K562 (cell line): Measurements from ENCODE around the gene STK33. TPM values are rescaled to one million over a fixed set of nuclear protein-coding genes. Genes with fewer than 3 reads are reported as not detected.

Experiments used
- ATAC-seq: fragments of 200-7000 bp; cut with Tn5 transposase; 3 replicates; pipeline ENCODE4 v1.9.1; 2020; ENCODE audit warnings: moderate library complexity
- BruUV-seq: library from RNA; stranded (reverse); fragments of 400-500 nt; replicated peaks from 2 replicates; lab custom pipeline; 2021; lab: Mats Ljungman, UMichigan
- CTCF ChIA-PET: fragments of 300-600 bp; formaldehyde crosslinking; extraction: SDS; loops from one replicate; lab custom pipeline; 2021; ENCODE audit warnings: low intra/inter-chr PET ratio; lab: Yijun Ruan, JAX
- POLR2A ChIA-PET: fragments of 300-600, 350-650 bp; sonication (Branson Sonifier 250); formaldehyde crosslinking; extraction: SDS; loops from one replicate; lab custom pipeline; 2021; ENCODE audit warnings: antibody characterized with exemption, inconsistent platforms; lab: Yijun Ruan, JAX
- DNase-seq, 4 experiments: peaks; one replicate each; pipeline versions ENCODE4 v3.0.0 to v3.0.0-alpha.2; 2011 to 2018; ENCODE audit warnings: low spot score in 3 of 4, mixed read lengths in 3 of 4; ENCODE audit errors: extremely low read depth in 1 of 4
- FAIRE-seq: peaks from 2 replicates; lab custom pipeline; 2011; peaks lifted over from hg19 to GRCh38; lab: Jason Lieb, UNC
- H2AFZ ChIP-seq: 2 replicates; pipeline ENCODE4 v1.6.0; 2011; ENCODE audit warnings: low read depth, low read length, control low read depth, inconsistent platforms
- H3K27ac ChIP-seq: fragments of 200-600 bp; 3 replicates; pipeline ENCODE4 v1.8.0; 2011; ENCODE audit warnings: low read depth, mild to moderate bottlenecking, control low read depth, inconsistent platforms, low read length, moderate library complexity, mixed read lengths; ENCODE audit errors: extremely low read depth
- H3K27me3 ChIP-seq, 2 experiments: fragments of 300-600 bp in 1 of 2; 2 replicates in 1 of 2; 3 replicates in 1 of 2; pipeline versions ENCODE4 v1.6.0 to v1.8.0; 2011; ENCODE audit warnings: inconsistent platforms in 2 of 2, low read length in 2 of 2, mild to moderate bottlenecking in 1 of 2, mixed read lengths in 1 of 2, moderate library complexity in 1 of 2; ENCODE audit not compliant: control insufficient read depth in 2 of 2, insufficient read depth in 2 of 2
- H3K36me3 ChIP-seq: fragments of 300-600 bp; 3 replicates; pipeline ENCODE4 v1.8.0; 2011; ENCODE audit warnings: mild to moderate bottlenecking, low read length, inconsistent platforms; ENCODE audit not compliant: control insufficient read depth, insufficient read depth
- H3K4me1 ChIP-seq, 2 experiments: fragments of 200-600 bp in 1 of 2; replicated peaks in 1 of 2; 2 replicates in 1 of 2; 3 replicates in 1 of 2; pipeline versions ENCODE4 v1.5.1 to v1.8.0; 2011; ENCODE audit warnings: inconsistent platforms in 2 of 2, low read length in 2 of 2, mild to moderate bottlenecking in 1 of 2, mixed read lengths in 1 of 2, moderate library complexity in 1 of 2; ENCODE audit not compliant: control insufficient read depth in 2 of 2, insufficient read depth in 2 of 2
- H3K4me2 ChIP-seq: 2 replicates; pipeline ENCODE4 v1.6.1; 2011; ENCODE audit warnings: low read length, control low read depth, inconsistent platforms, mixed read lengths; ENCODE audit not compliant: insufficient read depth
- H3K4me3 ChIP-seq: fragments of 200-600 bp; sonication (generic), shearing (Covaris generic); 2 replicates; pipeline ENCODE4 v1.5.1; 2016; ENCODE audit warnings: control low read depth, inconsistent platforms
- H3K79me2 ChIP-seq: fragments of 200-600 bp; 3 replicates; pipeline ENCODE4 v1.8.0; 2011; ENCODE audit warnings: low read length, inconsistent platforms; ENCODE audit not compliant: control insufficient read depth, insufficient read depth
- H3K9ac ChIP-seq, 2 experiments: 2 replicates each; pipeline versions ENCODE4 v1.6.0 to v1.6.1; 2011; ENCODE audit warnings: low read depth in 2 of 2, low read length in 2 of 2, control low read depth in 1 of 2, inconsistent platforms in 1 of 2, mild to moderate bottlenecking in 1 of 2, mixed read lengths in 1 of 2; ENCODE audit not compliant: insufficient read depth in 1 of 2
- H3K9me1 ChIP-seq: one replicate; pipeline ENCODE4 v1.6.0; 2011; ENCODE audit warnings: inconsistent platforms, mild to moderate bottlenecking, low read length, moderate library complexity; ENCODE audit not compliant: control insufficient read depth, insufficient read depth
- H3K9me3 ChIP-seq: replicated peaks from 2 replicates; pipeline ENCODE4 v1.5.1; 2011; ENCODE audit warnings: low read depth, low read length, inconsistent platforms; ENCODE audit not compliant: control insufficient read depth, insufficient read depth
- H4K20me1 ChIP-seq: replicated peaks from 2 replicates; pipeline ENCODE4 v1.6.1; 2011; ENCODE audit warnings: low read length, inconsistent platforms, mixed read lengths; ENCODE audit not compliant: control insufficient read depth, insufficient read depth
- CEBPG ChIP-seq, 3 experiments: fragments of 200-800 bp in 1 of 3; sonication (Bioruptor generic) in 1 of 3; sonication (generic) in 1 of 3; formaldehyde crosslinking in 1 of 3; IDR thresholded peaks in 2 of 3; conservative IDR thresholded peaks in 1 of 3; 2 replicates each; pipeline versions ENCODE4 v1.6.1 to v1.8.0; 2016 to 2022; ENCODE audit warnings: missing compliant biosample characterization in 2 of 3, missing genetic modification characterization in 2 of 3, mild to moderate bottlenecking in 1 of 3, missing genetic modification reagents in 1 of 3
- MEIS2 ChIP-seq: fragments of 450-650 bp; IDR thresholded peaks from 2 replicates; pipeline ENCODE4 v1.6.1; 2014; ENCODE audit warnings: mild to moderate bottlenecking; ENCODE audit not compliant: partially characterized antibody
- NR2C2 ChIP-seq, 2 experiments: fragments of 200-800 bp in 1 of 2; sonication (Bioruptor generic) in 1 of 2; sonication (generic) in 1 of 2; formaldehyde crosslinking in 1 of 2; IDR thresholded peaks; 2 replicates each; pipeline versions ENCODE4 v1.6.1 to v1.8.0; 2016 to 2022; ENCODE audit warnings: mild to moderate bottlenecking in 1 of 2, missing compliant biosample characterization in 1 of 2, missing genetic modification characterization in 1 of 2, missing genetic modification reagents in 1 of 2
- PTBP1 ChIP-seq: fragments of 200-400 bp; formaldehyde crosslinking; IDR thresholded peaks from 2 replicates; pipeline ENCODE4 v1.6.1; 2017; ENCODE audit warnings: low read depth, low read length
- RFX1 ChIP-seq: fragments of 450-650 bp; IDR thresholded peaks from 2 replicates; pipeline ENCODE4 v1.6.1; 2016; ENCODE audit warnings: mild to moderate bottlenecking, moderate library complexity
- SMARCA5 ChIP-seq: fragments of 450-650 bp; IDR thresholded peaks from 2 replicates; pipeline ENCODE4 v1.6.1; 2016
- TARDBP ChIP-seq: fragments of 450-650 bp; IDR thresholded peaks from 2 replicates; pipeline ENCODE4 v1.6.1; 2016
- TBL1XR1 ChIP-seq, 2 experiments: IDR thresholded peaks; 2 replicates each; pipeline ENCODE4 v1.6.1; 2012; ENCODE audit warnings: improper control_type of control experiment in 2 of 2, low read length in 2 of 2, mild to moderate bottlenecking in 1 of 2
- TRIM25 ChIP-seq: fragments of 450-650 bp; IDR thresholded peaks from 2 replicates; pipeline ENCODE4 v1.7.0; 2016; ENCODE audit warnings: borderline replicate concordance
- VEZF1 ChIP-seq: fragments of 200-800 bp; sonication (Bioruptor generic); IDR thresholded peaks from 2 replicates; pipeline ENCODE4 v1.6.1; 2017; ENCODE audit warnings: missing genetic modification characterization, missing compliant biosample characterization
- ZNF431 ChIP-seq: sonication (generic); formaldehyde crosslinking; IDR thresholded peaks from 2 replicates; pipeline ENCODE4 v1.8.0; 2022; ENCODE audit warnings: mild to moderate bottlenecking, missing genetic modification reagents
- ZNF444 ChIP-seq: fragments of 250-450 bp; sonication (Bioruptor Pico); IDR thresholded peaks from 2 replicates; pipeline ENCODE4 v1.4.0; 2020; ENCODE audit warnings: mild to moderate bottlenecking, moderate library complexity
- WGBS: fragments of 100-300 bp; shearing (Covaris generic); methylation state at CpG from one replicate; pipeline ENCODE4 v1.1.6; 2016; ENCODE audit warnings: low coverage, mixed read lengths; ENCODE audit not compliant: insufficient coverage; ENCODE audit errors: missing lambda C conversion rate; 5-methylcytosine and 5-hydroxymethylcytosine counted together
- in situ Hi-C: fragments of 300-500 bp; cut with MboI; formaldehyde crosslinking; loops from 4 replicates; pipeline ENCODE4 v1.15.0; 2018; ENCODE audit warnings: inconsistent platforms, mixed read lengths
- intact Hi-C: fragments of 100-400 bp; cut with micrococcal nuclease; formaldehyde crosslinking; loops from 2 replicates; pipeline ENCODE4 v1.14.2; 2022
- polyA plus RNA-seq, 8 experiments: library from polyadenylated mRNA; depleted of rRNA in 4 of 8; stranded (reverse) in 5 of 8; unstranded in 3 of 8; fragments of >200 nt; fragmentation: Nextera tagmentation in 2 of 8; fragmentation: Illumina TruSeq in 1 of 8; extraction: Ambion mirVana in 2 of 8; extraction: Trizol in 1 of 8; gene quantifications; 2 replicates each; pipeline versions ENCODE4 v1.2.1 to v1.2.3, GENCODE V29; 2011 to 2014; ENCODE audit warnings: inconsistent platforms in 1 of 8, missing spikeins in 1 of 8
- total RNA-seq, 7 experiments: library from RNA; depleted of rRNA in 6 of 7; stranded (reverse); fragments of >200 nt in 6 of 7; fragmentation: Illumina TruSeq in 2 of 7; extraction: Trizol in 2 of 7; gene quantifications; 2 replicates each; pipeline versions ENCODE4 v1.2.1 to v1.2.3, GENCODE V29; 2011 to 2021; ENCODE audit warnings: low replicate concordance in 1 of 7

Gene STK33
- total and polyA plus RNA-seq, 9 of the 15 experiments (the other 6 are each of a cell fraction or from before 2014, with no cell fraction given): not detected

- intact Hi-C loops (loop anchor here (10.0 kb wide), 1 partner anchor 370 kb away; no protein-coding TSS in a partner anchor), in situ Hi-C loops (loop anchor here (10.0 kb wide), 1 partner anchor 340 kb away; no protein-coding TSS in a partner anchor)
- FAIRE-seq: no peak
- Histone ChIP-seq H3K4me1 (no peaks in the 10 kb centered on the region), H3K36me3 (no peaks in the 10 kb centered on the region), H3K9ac (no peak overlapping the region), H3K9me3 (no peaks in the 10 kb centered on the region), H3K27ac (no peak overlapping the region), H3K27me3 (no peaks in the 10 kb centered on the region), H2AFZ (no peak overlapping the region), H4K20me1 (no peaks in the 10 kb centered on the region), H3K4me3 (no peak overlapping the region), H3K9me1 (no peaks in the 10 kb centered on the region), H3K4me2 (no peak overlapping the region), H3K79me2 (no peaks in the 10 kb centered on the region)
- 0% methylated on average over 2 of the region's 2 CpGs for WGBS
- CTCF ChIA-PET: no interaction called here
- BruUV-seq: no TSS peak
- POLR2A ChIA-PET: no interaction called here
- no peak for TF ChIP-seq NR2C2 (CRISPR knock-in tag; IDR thresholded peaks at IDR 0.05)
- peak; percentile 16; the same call in 1 of the 2 replicates for TF ChIP-seq NR2C2 (tag; IDR thresholded peaks at IDR 0.05)
- no peak for TF ChIP-seq ZNF444
- TF ChIP-seq CEBPG (CRISPR knock-in tag; IDR thresholded peaks at IDR 0.05): no peak
- 0 out of 4 replicates have a peak, but pooled peaks of 1 of the 2 experiments have one; percentile 43 for TF ChIP-seq CEBPG (tag; conservative IDR thresholded peaks at IDR 0.05 in 1 of 2, IDR thresholded peaks at IDR 0.05 in 1 of 2)
- TF ChIP-seq SMARCA5: no peak
- TF ChIP-seq MEIS2: peak; percentile 48
- ATAC-seq: no peak
- DNase-seq: no peak
Observed at GRCh38 chr11:8564526-8564925, 29.5 kb downstream of the STK33 start.

GRCh38 chr11:8561461-8561860, 32.6 kb downstream of the STK33 start:
- 0% methylated on average over 3 of the region's 3 CpGs for WGBS
- FAIRE-seq (no peak), DNase-seq (no peak), ATAC-seq (no peak)
- Histone ChIP-seq H3K4me2 (no peak overlapping the region), H4K20me1 (no peaks in the 10 kb centered on the region), H3K9ac (no peak overlapping the region), H3K4me1 (no peaks in the 10 kb centered on the region), H3K9me3 (no peaks in the 10 kb centered on the region), H3K4me3 (no peak overlapping the region), H3K36me3 (no peaks in the 10 kb centered on the region), H3K27ac (no peak overlapping the region), H2AFZ (no peak overlapping the region), H3K9me1 (no peaks in the 10 kb centered on the region), H3K27me3 (no peaks in the 10 kb centered on the region), H3K79me2 (no peaks in the 10 kb centered on the region)
- intact Hi-C loops (loop anchor here (10.0 kb wide), 1 partner anchor 367 kb away; no protein-coding TSS in a partner anchor), in situ Hi-C loops (loop anchor here (10.0 kb wide), 1 partner anchor 337 kb away; no protein-coding TSS in a partner anchor)
- BruUV-seq: no TSS peak
- CTCF ChIA-PET: no interaction called here
- POLR2A ChIA-PET: no interaction called here
- TF ChIP-seq VEZF1 (CRISPR knock-in tag) (no peak), TRIM25 (no peak), TBL1XR1 (IDR thresholded peaks at IDR 0.05; ENCODE audit: low read length in 2 of 2) (no peak), TARDBP (no peak), NR2C2 (CRISPR knock-in tag; IDR thresholded peaks at IDR 0.05) (no peak), NR2C2 (tag; IDR thresholded peaks at IDR 0.05) (no peak), PTBP1 (no peak), RFX1 (no peak), ZNF431 (no peak)
